H1 (cell line): Measurements from ENCODE around the gene CDC73. TPM values are rescaled to one million over a fixed set of nuclear protein-coding genes. Genes with fewer than 3 reads are reported as not detected.

Source experiments
- ASH2L ChIP-seq: fragments of 200-600, 300-600 bp; sonication (generic); IDR thresholded peaks from one replicate; pipeline ENCODE4 v1.7.1; 2017; ENCODE audit warnings: low read length
- BCL11A ChIP-seq, 2 experiments: IDR thresholded peaks; one replicate each; pipeline ENCODE4 v1.6.1; 2011; ENCODE audit warnings: low read depth in 2 of 2, low read length in 2 of 2, mild to moderate bottlenecking in 2 of 2
- CHD2 ChIP-seq: IDR thresholded peaks from 2 replicates; pipeline ENCODE4 v1.6.1; 2012; ENCODE audit warnings: low read length, improper control_type of control experiment
- HDAC2 ChIP-seq, 2 experiments: fragments of 300-600 bp in 1 of 2; sonication (generic) in 1 of 2; IDR thresholded peaks; 2 replicates each; pipeline ENCODE4 v1.6.1; 2011 to 2012; ENCODE audit warnings: low read depth in 2 of 2, low read length in 2 of 2, mild to moderate bottlenecking in 2 of 2, moderate library complexity in 2 of 2, borderline replicate concordance in 1 of 2, inconsistent platforms in 1 of 2
- JUND ChIP-seq: IDR thresholded peaks from 2 replicates; pipeline ENCODE4 v1.6.1; 2011; ENCODE audit warnings: mild to moderate bottlenecking, improper control_type of control experiment, low read length
- MAFK ChIP-seq: IDR thresholded peaks from 2 replicates; pipeline ENCODE4 v1.6.1; 2012; ENCODE audit warnings: low read depth, mild to moderate bottlenecking, improper control_type of control experiment, low read length
- MAX ChIP-seq: IDR thresholded peaks from 2 replicates; pipeline ENCODE4 v1.6.1; 2012; ENCODE audit warnings: inconsistent platforms
- NANOG ChIP-seq: IDR thresholded peaks from 2 replicates; pipeline ENCODE4 v1.6.1; 2011; ENCODE audit warnings: low read length, low read depth, mild to moderate bottlenecking, inconsistent platforms; ENCODE audit not compliant: insufficient read depth, poor library complexity, severe bottlenecking
- SIN3A ChIP-seq, 2 experiments: IDR thresholded peaks in 1 of 2; conservative IDR thresholded peaks in 1 of 2; 2 replicates each; pipeline ENCODE4 v1.6.1; 2011 to 2012; ENCODE audit warnings: low read length in 2 of 2, improper control_type of control experiment in 1 of 2, low read depth in 1 of 2, mild to moderate bottlenecking in 1 of 2
- SP1 ChIP-seq: IDR thresholded peaks from 2 replicates; pipeline ENCODE4 v1.6.1; 2011; ENCODE audit warnings: low read depth, low read length
- SP2 ChIP-seq: IDR thresholded peaks from 2 replicates; pipeline ENCODE4 v1.6.1; 2012; ENCODE audit warnings: mild to moderate bottlenecking, low read length, inconsistent platforms
- TAF1 ChIP-seq: IDR thresholded peaks from 2 replicates; pipeline ENCODE4 v1.6.1; 2011; ENCODE audit warnings: mild to moderate bottlenecking, low read depth, low read length
- TCF12 ChIP-seq: IDR thresholded peaks from 2 replicates; pipeline ENCODE4 v1.6.1; 2011; ENCODE audit warnings: low read depth, mild to moderate bottlenecking, low read length
- polyA plus RNA-seq, 7 experiments: library from polyadenylated mRNA; depleted of rRNA in 3 of 7; stranded (reverse) in 5 of 7; unstranded in 2 of 7; fragments of >200 nt in 5 of 7; fragments of 200-250 nt in 2 of 7; gene quantifications; 1 replicate in 5 of 7; 2 replicates in 1 of 7; 4 replicates in 1 of 7; pipeline versions ENCODE4 v1.2.1 to v1.2.3, GENCODE V29; 2011 to 2013; ENCODE audit warnings: missing spikeins in 2 of 7, mixed read lengths in 2 of 7
- total RNA-seq: library from RNA; stranded (reverse); fragmentation: NEBNext Ultra II Directional; extraction: Animal tissue kit (Norgen Biotek cat#: 25700); gene quantifications from 2 replicates; pipeline ENCODE4 v1.2.1, GENCODE V29; 2021

Gene CDC73
- total and polyA plus RNA-seq, 2 of the 8 experiments (the other 6 are each of a cell fraction or from before 2014, with no cell fraction given) = 9.8 to 64.0 TPM

GRCh38 chr1:193113258-193113991 lies 8.4 kb upstream of the CDC73 start (continued):
- peak; percentile 66 to 71; a peak in 2 of 4 replicates for TF ChIP-seq SIN3A (conservative IDR thresholded peaks at IDR 0.05 in 1 of 2, IDR thresholded peaks at IDR 0.05 in 1 of 2; ENCODE audit: low read depth in 1 of 2, low read length in 2 of 2)
- no peak for TF ChIP-seq MAX
- TF ChIP-seq BCL11A (IDR thresholded peaks at IDR 0.05; ENCODE audit: low read depth in 2 of 2, low read length in 2 of 2) = peak in 1 of 2 experiments; percentile 33
- TF ChIP-seq TAF1 = no peak
- TF ChIP-seq SP1 = peak; percentile 84
- peak in 1 of 2 experiments; percentile 77; a peak in 1 of 4 replicates for TF ChIP-seq HDAC2 (IDR thresholded peaks at IDR 0.05; ENCODE audit: borderline replicate concordance in 1 of 2, low read depth in 2 of 2, low read length in 2 of 2)
- TF ChIP-seq JUND = no peak
- 0 out of 2 replicates have a peak, but pooled peaks have one; percentile 61 for TF ChIP-seq TCF12
- 0 out of 2 replicates have a peak, but pooled peaks have one; percentile 12 for TF ChIP-seq CHD2
- TF ChIP-seq ASH2L = peak; percentile 24
- TF ChIP-seq MAFK = peak; percentile 52
- TF ChIP-seq NANOG = peak; percentile 95
- TF ChIP-seq SP2 = no peak
